Uterus (tissue), 4 donors: ENCODE results near the gene IKZF3. TPM values are rescaled to one million over a fixed set of nuclear protein-coding genes. Genes with fewer than 3 reads are reported as not detected.

Source experiments
- DNase-seq, 2 donors: peaks; one replicate each; pipeline ENCODE4 v3.0.0-alpha.2; 2019 to 2020
- H3K27ac ChIP-seq, 2 donors: fragments of 200-600 bp; sonication (generic); 1 replicate in 1 of 2; 2 replicates in 1 of 2; pipeline ENCODE4 v1.5.1; 2016 to 2018
- H3K27me3 ChIP-seq, 2 donors: fragments of 200-600 bp; sonication (generic); one replicate each; pipeline ENCODE4 v1.5.1; 2018 to 2019; ENCODE audit warnings: control low read depth in 1 of 2
- H3K36me3 ChIP-seq, 2 donors: fragments of 200-600 bp; sonication (generic); one replicate each; pipeline ENCODE4 v1.5.1; 2019; ENCODE audit warnings: control low read depth in 1 of 2
- H3K4me1 ChIP-seq, 2 donors: fragments of 200-600 bp; sonication (generic); one replicate each; pipeline ENCODE4 v1.5.1; 2018 to 2019; ENCODE audit warnings: control low read depth in 1 of 2
- H3K4me3 ChIP-seq, 2 donors: fragments of 200-600 bp; sonication (generic); 1 replicate in 1 of 2; 2 replicates in 1 of 2; pipeline ENCODE4 v1.5.1; 2018 to 2019; ENCODE audit warnings: mild to moderate bottlenecking in 1 of 2
- H3K9me3 ChIP-seq, 2 donors: fragments of 200-600 bp; sonication (generic); one replicate each; pipeline ENCODE4 v1.5.1; 2019; ENCODE audit warnings: control low read depth in 1 of 2
- POLR2A ChIP-seq, 2 donors: fragments of 450-650 bp; IDR thresholded peaks; one replicate each; pipeline ENCODE4 v1.6.1; 2016; ENCODE audit warnings: antibody characterized with exemption in 2 of 2, mild to moderate bottlenecking in 1 of 2, moderate library complexity in 1 of 2
- intact Hi-C: fragments of 100-400 bp; cut with DNase I; formaldehyde crosslinking; loops from one replicate; pipeline ENCODE4 v1.15.1; 2023; ENCODE audit warnings: low total_unique reads
- total RNA-seq, 4 donors: library from RNA; depleted of rRNA in 3 of 4; stranded (reverse); fragments of >200 nt in 3 of 4; gene quantifications; one replicate each; pipeline versions ENCODE4 v1.1.0 to v1.2.4, GENCODE V29; 2014 to 2023
- TF ChIP-seq, protein P1 (sequence below), 4 experiments: fragments of 200-600 bp in 2 of 4; fragments of 450-650 bp in 2 of 4; sonication (generic) in 2 of 4; IDR thresholded peaks; one replicate each; pipeline ENCODE4 v1.5.1; 2016 to 2019; ENCODE audit warnings: antibody characterized with exemption in 4 of 4, mild to moderate bottlenecking in 2 of 4, moderate library complexity in 1 of 4
- donor health status: DM: yes; HTN: yes; CAD: no.

The IKZF3 gene
- total RNA-seq, 4 donors from 2014 or later, result 0.88 to 2.1 (median 1.6) TPM

DNA sequence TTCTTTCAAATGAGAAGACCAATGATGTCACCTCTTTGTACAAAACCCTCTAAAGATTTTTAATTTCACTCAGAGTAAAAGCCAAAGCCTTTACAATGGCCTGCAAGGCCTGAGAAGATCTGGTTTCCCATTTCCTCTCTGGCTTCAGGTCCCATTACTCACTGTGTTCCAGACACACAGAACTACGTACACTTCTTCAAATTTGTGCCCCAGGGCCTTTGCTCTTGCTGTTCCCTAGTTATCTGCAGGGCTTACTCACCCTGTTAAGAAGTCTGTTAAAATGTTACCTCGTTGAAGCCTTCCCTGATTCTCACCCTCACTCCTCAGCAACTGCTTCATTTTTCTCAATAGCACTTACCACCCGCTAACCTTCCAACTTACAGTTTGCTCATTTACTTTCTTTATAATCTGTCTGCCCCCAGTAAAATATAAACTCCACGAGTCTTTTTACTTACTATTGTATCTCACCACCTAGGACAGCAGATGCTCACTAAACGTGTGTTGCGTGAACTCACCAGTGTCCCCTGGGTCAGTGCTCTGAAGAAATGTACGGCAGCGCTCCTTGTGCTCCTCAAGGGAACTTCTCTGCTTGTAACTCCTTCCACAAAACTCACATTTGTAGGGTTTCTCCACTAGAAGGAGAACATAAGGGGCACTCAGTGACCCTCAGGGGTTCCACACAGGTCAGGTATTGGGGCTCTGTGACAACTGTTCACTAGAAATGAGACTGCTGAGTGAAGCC lies 76.2 kb downstream of the IKZF3 start:
- Histone ChIP-seq H3K27ac (no peak overlapping the region), H3K27me3 (no peaks in the 10 kb centered on the region), H3K4me3 (no peak overlapping the region), H3K4me1 (no peaks in the 10 kb centered on the region), H3K9me3 (no peaks in the 10 kb centered on the region), H3K36me3 (no peaks in the 10 kb centered on the region)
- no peak for DNase-seq
- intact Hi-C loops, result no loop called here
- TF ChIP-seq POLR2A (IDR thresholded peaks at IDR 0.05), result no peak
- TF ChIP-seq, protein P1, sequence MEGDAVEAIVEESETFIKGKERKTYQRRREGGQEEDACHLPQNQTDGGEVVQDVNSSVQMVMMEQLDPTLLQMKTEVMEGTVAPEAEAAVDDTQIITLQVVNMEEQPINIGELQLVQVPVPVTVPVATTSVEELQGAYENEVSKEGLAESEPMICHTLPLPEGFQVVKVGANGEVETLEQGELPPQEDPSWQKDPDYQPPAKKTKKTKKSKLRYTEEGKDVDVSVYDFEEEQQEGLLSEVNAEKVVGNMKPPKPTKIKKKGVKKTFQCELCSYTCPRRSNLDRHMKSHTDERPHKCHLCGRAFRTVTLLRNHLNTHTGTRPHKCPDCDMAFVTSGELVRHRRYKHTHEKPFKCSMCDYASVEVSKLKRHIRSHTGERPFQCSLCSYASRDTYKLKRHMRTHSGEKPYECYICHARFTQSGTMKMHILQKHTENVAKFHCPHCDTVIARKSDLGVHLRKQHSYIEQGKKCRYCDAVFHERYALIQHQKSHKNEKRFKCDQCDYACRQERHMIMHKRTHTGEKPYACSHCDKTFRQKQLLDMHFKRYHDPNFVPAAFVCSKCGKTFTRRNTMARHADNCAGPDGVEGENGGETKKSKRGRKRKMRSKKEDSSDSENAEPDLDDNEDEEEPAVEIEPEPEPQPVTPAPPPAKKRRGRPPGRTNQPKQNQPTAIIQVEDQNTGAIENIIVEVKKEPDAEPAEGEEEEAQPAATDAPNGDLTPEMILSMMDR (IDR thresholded peaks at IDR 0.05), result no peak

DNA sequence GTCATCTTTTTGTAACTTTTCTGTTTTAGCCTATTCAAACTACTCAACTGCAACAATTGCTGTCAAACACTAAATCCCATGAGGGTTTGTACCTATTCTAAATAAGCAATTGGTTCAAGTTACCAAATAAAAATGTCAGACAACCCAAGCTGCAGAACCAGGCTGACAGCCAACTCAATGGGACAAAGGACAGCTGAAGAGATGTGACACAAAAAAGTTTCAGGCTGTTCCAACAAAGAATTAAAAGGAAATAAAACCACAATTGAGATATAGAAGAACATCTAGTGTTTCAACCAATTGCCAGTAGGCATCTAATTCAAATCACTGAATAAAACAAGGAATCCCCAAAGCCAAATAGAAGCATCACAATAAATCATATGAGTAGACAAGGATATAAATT lies 77.1 kb downstream of the IKZF3 start:
- intact Hi-C loops, result no loop called here
- H3K27ac ChIP-seq, result no peak overlapping the region
- no peak for TF ChIP-seq POLR2A (IDR thresholded peaks at IDR 0.05)
- TF ChIP-seq, protein P1 (IDR thresholded peaks at IDR 0.05), result no peak
- DNase-seq, result no peak
- no peaks in the 10 kb centered on the region for H3K27me3 ChIP-seq
- no peaks in the 10 kb centered on the region for H3K4me1 ChIP-seq
- H3K4me3 ChIP-seq, result no peak overlapping the region
- no peaks in the 10 kb centered on the region for H3K9me3 ChIP-seq
- H3K36me3 ChIP-seq, result no peaks in the 10 kb centered on the region

DNA sequence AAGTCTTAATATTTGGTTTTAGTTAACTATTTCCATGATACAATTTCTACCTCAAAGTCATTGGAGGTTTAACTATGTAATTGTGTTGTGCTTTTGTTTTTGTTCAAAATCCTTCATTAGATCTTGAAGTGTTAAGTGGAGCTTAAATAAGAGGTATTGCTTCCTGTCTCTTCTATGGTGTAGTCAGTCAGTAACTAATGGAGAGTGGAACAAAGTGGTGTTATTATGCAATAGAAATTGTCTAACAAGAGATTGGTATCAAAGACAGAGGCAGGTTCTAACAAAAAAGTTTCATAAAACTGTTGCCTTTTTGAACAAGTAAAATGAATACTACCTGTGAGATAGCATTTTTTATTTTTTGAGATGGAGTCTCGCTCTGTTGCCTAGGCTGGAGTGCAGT lies 81.1 kb downstream of the IKZF3 start:
- H3K9me3 ChIP-seq, result no peaks in the 10 kb centered on the region
- no peak overlapping the region for H3K4me3 ChIP-seq
- H3K27ac ChIP-seq, result no peak overlapping the region
- H3K4me1 ChIP-seq, result no peaks in the 10 kb centered on the region
- H3K36me3 ChIP-seq, result no peaks in the 10 kb centered on the region
- no peaks in the 10 kb centered on the region for H3K27me3 ChIP-seq
- TF ChIP-seq, protein P1 (IDR thresholded peaks at IDR 0.05), result no peak
- no peak for TF ChIP-seq POLR2A (IDR thresholded peaks at IDR 0.05)
- no peak for DNase-seq
- intact Hi-C loops, result no loop called here

DNA sequence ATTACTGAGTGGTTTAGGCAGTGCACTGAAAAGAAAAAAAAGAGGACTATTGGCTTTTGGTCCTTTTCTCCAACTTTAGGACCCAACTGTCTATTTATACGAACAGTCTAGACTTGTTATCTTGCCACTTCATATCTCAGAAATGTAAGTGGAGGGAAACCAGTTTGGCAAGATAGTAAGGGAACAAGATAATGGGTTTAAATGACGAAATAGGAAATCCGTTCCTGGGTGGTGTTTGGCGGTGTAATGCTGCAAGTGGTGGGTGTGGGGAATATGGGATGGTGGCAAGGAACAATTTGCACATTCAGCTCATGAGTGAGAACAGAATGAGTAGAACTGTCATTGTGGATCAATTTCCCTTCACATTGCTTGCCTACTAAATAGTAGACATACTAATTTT lies 81.6 kb downstream of the IKZF3 start:
- TF ChIP-seq, protein P1 (IDR thresholded peaks at IDR 0.05), result no peak
- no peak for TF ChIP-seq POLR2A (IDR thresholded peaks at IDR 0.05)
- intact Hi-C loops, result no loop called here
- Histone ChIP-seq H3K4me1 (no peaks in the 10 kb centered on the region), H3K27ac (no peak overlapping the region), H3K36me3 (no peaks in the 10 kb centered on the region), H3K27me3 (no peaks in the 10 kb centered on the region), H3K9me3 (no peaks in the 10 kb centered on the region), H3K4me3 (no peak overlapping the region)
- DNase-seq, result no peak

DNA sequence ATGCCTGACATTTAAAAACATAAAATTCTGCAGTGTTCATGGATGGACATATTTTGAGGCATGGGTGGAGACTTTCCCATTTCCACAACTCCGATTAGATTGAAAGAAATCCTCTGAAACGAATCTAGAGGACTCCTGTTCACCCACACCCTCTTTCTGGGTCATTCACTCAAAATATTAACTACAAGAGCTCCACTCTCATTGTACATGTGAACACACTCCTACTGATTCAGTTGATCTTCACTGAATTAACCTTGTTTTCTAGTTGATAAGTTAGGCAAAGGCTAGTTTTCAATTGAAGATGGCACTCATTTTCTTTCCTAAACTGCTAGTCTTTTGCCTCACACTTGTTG lies 82.3 kb downstream of the IKZF3 start:
- Histone ChIP-seq H3K27ac (no peak overlapping the region), H3K4me1 (no peaks in the 10 kb centered on the region), H3K4me3 (no peak overlapping the region), H3K9me3 (no peaks in the 10 kb centered on the region), H3K36me3 (no peaks in the 10 kb centered on the region), H3K27me3 (no peaks in the 10 kb centered on the region)
- intact Hi-C loops, result no loop called here
- DNase-seq, result no peak
- TF ChIP-seq, protein P1 (IDR thresholded peaks at IDR 0.05), result no peak
- TF ChIP-seq POLR2A (IDR thresholded peaks at IDR 0.05), result no peak
